DND-41 (cell line): ENCODE results near the gene MICAL2.

Experiments
- ATAC-seq: fragments of 200-7000 bp; cut with Tn5 transposase; 3 replicates; pipeline ENCODE4 v1.9.1; 2021; ENCODE audit warnings: low read depth; ENCODE audit not compliant: insufficient read depth
- DNase-seq: peaks from one replicate; pipeline ENCODE4 v3.0.0-alpha.2; 2020
- H2AFZ ChIP-seq: 2 replicates; pipeline ENCODE4 v1.6.0; 2012; ENCODE audit warnings: low read depth, low read length
- H3K27ac ChIP-seq: 2 replicates; pipeline ENCODE4 v1.5.1; 2012; ENCODE audit warnings: low read length, inconsistent platforms
- H3K27me3 ChIP-seq: fragments of 200-600 bp; sonication (generic); 2 replicates; pipeline ENCODE4 v1.6.0; 2012; ENCODE audit warnings: low read length, mild to moderate bottlenecking, inconsistent platforms; ENCODE audit not compliant: insufficient read depth, poor library complexity
- H3K36me3 ChIP-seq: 2 replicates; pipeline ENCODE4 v1.5.1; 2012; ENCODE audit warnings: low read length, inconsistent platforms; ENCODE audit not compliant: insufficient read depth
- H3K4me1 ChIP-seq: 2 replicates; pipeline ENCODE4 v1.5.1; 2012; ENCODE audit warnings: mild to moderate bottlenecking, low read length; ENCODE audit not compliant: insufficient read depth
- H3K4me2 ChIP-seq: 2 replicates; pipeline ENCODE4 v1.6.0; 2012; ENCODE audit warnings: mild to moderate bottlenecking, moderate library complexity, low read length, inconsistent platforms; ENCODE audit not compliant: insufficient read depth
- H3K4me3 ChIP-seq, 2 experiments: fragments of 200-600 bp in 1 of 2; shearing (Covaris generic) in 1 of 2; 2 replicates each; pipeline ENCODE4 v1.5.1; 2012 to 2016; ENCODE audit warnings: inconsistent platforms in 2 of 2, low read length in 2 of 2, mild to moderate bottlenecking in 2 of 2, low read depth in 1 of 2, moderate library complexity in 1 of 2
- H3K79me2 ChIP-seq: 2 replicates; pipeline ENCODE4 v1.6.0; 2012; ENCODE audit warnings: low read length, inconsistent platforms; ENCODE audit not compliant: insufficient read depth
- H3K9ac ChIP-seq: 2 replicates; pipeline ENCODE4 v1.6.0; 2012; ENCODE audit warnings: low read depth, mild to moderate bottlenecking, inconsistent platforms, low read length, moderate library complexity
- H3K9me3 ChIP-seq: 2 replicates; pipeline ENCODE4 v1.5.1; 2012; ENCODE audit warnings: low read length, moderate library complexity, mild to moderate bottlenecking, inconsistent platforms; ENCODE audit not compliant: insufficient read depth, severe bottlenecking
- H4K20me1 ChIP-seq: 2 replicates; pipeline ENCODE4 v1.6.0; 2012; ENCODE audit warnings: low read length; ENCODE audit not compliant: insufficient read depth
- CTCF ChIP-seq: IDR thresholded peaks from 2 replicates; pipeline ENCODE4 v1.5.1; 2012; ENCODE audit warnings: borderline replicate concordance, low read length, moderate library complexity, mild to moderate bottlenecking; ENCODE audit not compliant: poor library complexity, severe bottlenecking; ENCODE audit errors: extremely low read depth
- EZH2 ChIP-seq: IDR thresholded peaks from 3 replicates; pipeline ENCODE4 v1.6.1; 2012; ENCODE audit warnings: borderline replicate concordance, low read depth, mild to moderate bottlenecking, moderate library complexity, low read length, inconsistent platforms; ENCODE audit not compliant: severe bottlenecking

The MICAL2 gene

GRCh38 chr11:12129227-12129626 lies 18.8 kb downstream of the MICAL2 start:
- Histone ChIP-seq H3K36me3 (no peaks in the 10 kb centered on the region), H3K79me2 (no peaks in the 10 kb centered on the region), H3K4me1 (0 out of 2 replicates have a peak, but pooled peaks cover 8% of the 10 kb centered on the region), H3K4me2 (no peak overlapping the region), H3K27me3 (no peaks in the 10 kb centered on the region), H3K9me3 (no peaks in the 10 kb centered on the region), H3K27ac (no peak overlapping the region), H2AFZ (no peak overlapping the region), H4K20me1 (no peaks in the 10 kb centered on the region), H3K4me3 (no peak overlapping the region), H3K9ac (no peak overlapping the region)
- no peak for TF ChIP-seq CTCF
- TF ChIP-seq EZH2: no peak
- DNase-seq: no peak
- no peak for ATAC-seq

GRCh38 chr11:12130180-12130980 lies 20.0 kb downstream of the MICAL2 start:
- H3K9ac ChIP-seq: no peak overlapping the region
- H3K36me3 ChIP-seq: no peaks in the 10 kb centered on the region
- DNase-seq (no peak), ATAC-seq (no peak)
- no peak overlapping the region for H2AFZ ChIP-seq
- H3K4me1 ChIP-seq: 0 out of 2 replicates have a peak, but pooled peaks cover 8% of the 10 kb centered on the region
- TF ChIP-seq CTCF: no peak
- TF ChIP-seq EZH2: no peak
- H3K27me3 ChIP-seq: no peaks in the 10 kb centered on the region
- H3K79me2 ChIP-seq: no peaks in the 10 kb centered on the region
- no peak overlapping the region for H3K4me2 ChIP-seq
- H3K4me3 ChIP-seq: no peak overlapping the region
- no peaks in the 10 kb centered on the region for H3K9me3 ChIP-seq
- no peaks in the 10 kb centered on the region for H4K20me1 ChIP-seq
- H3K27ac ChIP-seq: no peak overlapping the region

- Histone ChIP-seq H3K36me3 (no peaks in the 10 kb centered on the region), H3K9me3 (no peaks in the 10 kb centered on the region), H3K4me3 (no peak overlapping the region), H3K79me2 (no peaks in the 10 kb centered on the region), H3K4me1 (0 out of 2 replicates have a peak, but pooled peaks cover 8% of the 10 kb centered on the region), H4K20me1 (no peaks in the 10 kb centered on the region), H2AFZ (no peak overlapping the region), H3K27ac (no peak overlapping the region), H3K4me2 (no peak overlapping the region), H3K27me3 (no peaks in the 10 kb centered on the region), H3K9ac (no peak overlapping the region)
- no peak for DNase-seq
- no peak for ATAC-seq
- TF ChIP-seq CTCF (no peak), EZH2 (no peak)
These were observed 21.8 kb downstream of the MICAL2 start for GRCh38 chr11:12131943-12132789.
